Hepatocyte (in vitro differentiated cells): Measurements from ENCODE around the gene TRIM44.

Experiments
- CTCF ChIP-seq: fragments of 200-600 bp; sonication (generic); IDR thresholded peaks from 2 replicates; pipeline ENCODE4 v1.5.1; 2016; ENCODE audit warnings: antibody characterized with exemption, mild to moderate bottlenecking; ENCODE audit not compliant: poor library complexity
- EZH2 ChIP-seq: fragments of 200-600 bp; sonication (generic); IDR thresholded peaks from 2 replicates; pipeline ENCODE4 v1.6.1; 2016; ENCODE audit warnings: antibody characterized with exemption, mild to moderate bottlenecking, borderline replicate concordance
- EZH2phosphoT487 ChIP-seq: fragments of 200-600 bp; sonication (generic); IDR thresholded peaks from one replicate; pipeline ENCODE4 v1.6.1; 2018; ENCODE audit warnings: antibody characterized with exemption, mild to moderate bottlenecking, low read depth, moderate library complexity; ENCODE audit not compliant: unreplicated experiment, severe bottlenecking

GRCh38 chr11:35658020-35658948, 4.3 kb upstream of the TRIM44 start:
- TF ChIP-seq CTCF (no peak), EZH2 (no peak), EZH2phosphoT487 (no peak)
